LNCAP (cell line): ENCODE measurements around the gene SLC2A4RG.

Experiments
- TF ChIP-seq, protein P1 (sequence below): fragments of 450-650 bp; IDR thresholded peaks from 2 replicates; pipeline ENCODE4 v1.5.1; 2017; ENCODE audit warnings: mild to moderate bottlenecking

SLC2A4RG gene

GRCh38 chr20:63714858-63715257, 24.7 kb upstream of the SLC2A4RG start:
- TF ChIP-seq, protein P1, sequence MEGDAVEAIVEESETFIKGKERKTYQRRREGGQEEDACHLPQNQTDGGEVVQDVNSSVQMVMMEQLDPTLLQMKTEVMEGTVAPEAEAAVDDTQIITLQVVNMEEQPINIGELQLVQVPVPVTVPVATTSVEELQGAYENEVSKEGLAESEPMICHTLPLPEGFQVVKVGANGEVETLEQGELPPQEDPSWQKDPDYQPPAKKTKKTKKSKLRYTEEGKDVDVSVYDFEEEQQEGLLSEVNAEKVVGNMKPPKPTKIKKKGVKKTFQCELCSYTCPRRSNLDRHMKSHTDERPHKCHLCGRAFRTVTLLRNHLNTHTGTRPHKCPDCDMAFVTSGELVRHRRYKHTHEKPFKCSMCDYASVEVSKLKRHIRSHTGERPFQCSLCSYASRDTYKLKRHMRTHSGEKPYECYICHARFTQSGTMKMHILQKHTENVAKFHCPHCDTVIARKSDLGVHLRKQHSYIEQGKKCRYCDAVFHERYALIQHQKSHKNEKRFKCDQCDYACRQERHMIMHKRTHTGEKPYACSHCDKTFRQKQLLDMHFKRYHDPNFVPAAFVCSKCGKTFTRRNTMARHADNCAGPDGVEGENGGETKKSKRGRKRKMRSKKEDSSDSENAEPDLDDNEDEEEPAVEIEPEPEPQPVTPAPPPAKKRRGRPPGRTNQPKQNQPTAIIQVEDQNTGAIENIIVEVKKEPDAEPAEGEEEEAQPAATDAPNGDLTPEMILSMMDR, result no peak

GRCh38 chr20:63718996-63719395, 20.6 kb upstream of the SLC2A4RG start:
- TF ChIP-seq, protein P1, result no peak

DNA sequence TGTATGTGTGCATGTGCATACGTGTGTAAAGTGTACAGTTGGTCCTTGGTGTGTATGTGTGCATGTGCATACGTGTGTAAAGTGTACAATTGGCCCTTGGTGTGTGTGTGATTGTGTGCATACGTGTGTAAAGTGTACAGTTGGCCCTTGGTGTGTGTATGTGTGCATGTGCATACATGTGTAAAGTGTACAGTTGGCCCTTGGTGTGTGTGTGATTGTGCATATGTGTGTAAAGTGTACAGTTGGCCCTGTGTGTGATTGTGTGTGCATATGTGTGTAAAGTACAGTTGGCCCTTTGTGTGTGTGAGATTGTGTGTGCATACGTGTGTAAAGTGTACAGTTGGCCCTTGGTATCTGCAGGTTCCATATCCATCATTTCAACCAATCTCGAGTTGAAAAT, 8.2 kb upstream of the SLC2A4RG start:
- TF ChIP-seq, protein P1, result no peak

DNA sequence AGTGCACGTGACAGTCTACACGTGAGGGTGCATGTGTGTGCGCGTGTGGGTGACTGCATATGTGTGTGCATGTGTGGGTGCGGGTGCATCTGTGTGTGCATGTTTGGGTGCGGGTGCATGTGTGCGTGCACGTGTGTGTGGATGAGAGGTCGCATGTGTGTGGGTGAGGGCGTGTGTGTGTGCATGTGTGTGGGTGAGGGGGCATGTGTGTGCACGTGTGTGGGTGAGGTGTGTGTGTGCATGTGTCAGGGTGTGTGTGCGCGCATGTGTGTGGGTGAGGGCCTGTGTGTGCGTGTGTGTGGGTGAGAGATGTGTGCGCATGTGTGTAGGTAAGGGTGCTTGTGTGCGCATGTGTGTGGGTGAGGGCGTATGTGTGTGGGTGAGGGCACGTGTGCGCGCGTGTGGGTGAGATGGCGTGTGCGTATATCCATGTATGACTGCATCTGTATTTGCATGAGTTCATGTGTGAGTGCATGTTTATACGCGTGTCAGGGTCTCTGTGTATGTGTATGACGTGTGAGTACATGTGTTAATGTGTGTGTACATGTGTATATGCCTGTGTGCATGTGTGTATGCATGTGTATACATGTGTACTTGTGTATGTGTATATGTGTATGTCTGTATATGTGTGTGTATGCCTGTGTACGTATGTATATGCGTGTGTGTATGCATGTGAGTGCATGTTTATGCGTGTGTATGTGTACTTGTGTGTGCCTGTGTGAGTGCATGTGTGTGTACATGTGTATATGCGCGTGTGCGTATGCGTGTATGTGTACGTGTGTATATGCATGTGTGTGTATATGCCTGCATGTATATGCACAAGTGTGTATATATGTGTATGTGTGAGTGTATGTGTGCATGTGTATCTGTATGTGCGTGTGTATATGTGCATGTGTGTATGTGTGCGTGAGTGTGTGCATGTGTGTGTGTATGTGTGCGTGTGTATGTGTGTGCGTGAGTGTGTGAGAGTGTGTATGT, 7.2 kb upstream of the SLC2A4RG start:
- TF ChIP-seq, protein P1, result no peak

DNA sequence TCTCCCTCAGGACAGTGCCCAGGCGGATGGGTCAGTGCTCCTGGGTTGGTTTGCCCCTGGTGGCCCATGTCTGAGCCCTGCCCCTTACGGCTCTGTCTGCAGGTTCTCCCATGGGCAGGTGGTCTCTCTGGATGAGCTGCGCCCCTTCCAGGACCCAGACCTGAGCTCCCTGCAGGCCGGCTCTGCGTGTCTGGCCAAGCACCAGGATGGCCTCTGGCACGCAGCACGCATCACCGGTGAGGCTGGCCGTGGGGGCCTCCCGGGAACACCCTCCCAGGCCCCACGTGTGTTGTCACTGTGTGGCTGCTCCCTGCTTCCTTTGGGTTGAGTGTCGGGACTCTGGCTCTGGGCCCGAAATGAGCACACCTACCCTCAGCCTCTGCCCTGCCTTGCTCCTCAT, 6.5 kb upstream of the SLC2A4RG start:
- TF ChIP-seq, protein P1, result no peak

GRCh38 chr20:63733579-63734081, 5.9 kb upstream of the SLC2A4RG start:
- TF ChIP-seq, protein P1, result no peak

DNA sequence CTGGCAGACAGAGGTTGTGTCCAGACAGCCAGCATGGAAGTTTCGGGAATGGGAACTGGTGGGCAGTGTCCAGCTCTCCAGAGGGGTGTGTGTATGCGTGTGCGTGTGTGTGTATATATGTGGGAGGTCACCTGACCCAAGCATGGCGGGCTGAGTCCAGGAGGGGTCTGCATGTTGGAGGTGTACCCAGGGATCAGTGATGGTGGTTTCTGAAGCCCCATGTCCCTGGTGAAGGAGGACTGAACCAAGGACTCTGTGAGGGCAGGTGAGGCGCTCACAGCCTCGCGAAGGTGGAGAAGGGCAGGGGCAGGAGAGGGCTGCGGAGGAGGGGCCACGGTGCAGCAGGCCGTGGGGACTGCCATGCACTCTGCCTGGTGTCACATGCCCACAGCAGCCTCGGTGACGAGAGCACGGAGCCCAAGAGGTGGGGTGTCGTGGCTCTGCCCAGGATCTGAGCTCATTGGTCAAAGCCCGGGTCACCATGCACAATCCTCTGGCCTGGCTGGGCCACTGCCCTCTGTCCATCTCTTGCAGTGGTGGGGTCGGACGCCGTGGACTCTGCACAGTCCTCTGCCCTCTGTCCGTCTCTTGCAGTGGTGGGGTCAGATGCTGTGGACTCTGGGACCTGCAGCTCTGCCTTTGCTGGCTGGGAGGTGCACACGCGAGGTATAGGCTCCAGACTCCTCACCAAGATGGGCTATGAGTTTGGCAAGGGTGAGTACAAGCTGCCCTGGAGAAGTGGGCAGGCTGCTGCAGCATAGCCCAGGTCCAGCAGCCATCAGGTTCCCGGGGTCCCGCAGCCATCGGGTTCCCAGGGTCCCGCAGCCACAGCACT, 5.2 kb upstream of the SLC2A4RG start:
- TF ChIP-seq, protein P1, result no peak
